ENCODE results near the gene RPL23. TPM values are rescaled to one million over a fixed set of nuclear protein-coding genes. Genes with fewer than 3 reads are reported as not detected.

The RPL23 gene
- total RNA-seq, 1 donor from 2014 or later, result 1,142 TPM

DNA sequence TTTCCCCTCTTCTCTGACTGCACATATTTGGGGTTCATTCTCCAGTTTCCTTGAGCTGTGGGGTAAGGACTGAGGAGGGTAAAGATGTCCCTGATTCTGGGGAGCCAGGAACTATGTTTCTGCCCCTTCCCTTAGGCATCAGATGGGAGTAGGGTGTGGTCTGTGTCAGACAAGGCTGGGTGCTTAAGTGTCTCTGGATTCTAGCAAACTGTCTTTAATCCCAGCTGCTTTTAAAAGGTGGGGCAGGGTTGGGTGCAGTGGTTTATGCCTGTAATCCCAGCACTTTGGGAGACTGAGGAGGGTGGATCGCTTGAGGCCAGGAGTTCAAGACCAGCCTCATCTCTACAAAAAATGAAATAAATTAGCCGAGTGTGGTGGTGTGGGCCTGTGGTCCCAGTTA, 29.3 kb upstream of the RPL23 start:
- Histone ChIP-seq H3K27ac (peak overlapping the region; percentile 55), H3K4me3 (no peak overlapping the region), H3K27me3 (no peaks in the 10 kb centered on the region), H3K9me3 (no peaks in the 10 kb centered on the region), H3K4me1 (peaks cover 74% of the 10 kb centered on the region), H3K36me3 (peaks cover 60% of the 10 kb centered on the region)
- intact Hi-C loops (cut with DNase I), result no loop called here
- TF ChIP-seq, protein P1, sequence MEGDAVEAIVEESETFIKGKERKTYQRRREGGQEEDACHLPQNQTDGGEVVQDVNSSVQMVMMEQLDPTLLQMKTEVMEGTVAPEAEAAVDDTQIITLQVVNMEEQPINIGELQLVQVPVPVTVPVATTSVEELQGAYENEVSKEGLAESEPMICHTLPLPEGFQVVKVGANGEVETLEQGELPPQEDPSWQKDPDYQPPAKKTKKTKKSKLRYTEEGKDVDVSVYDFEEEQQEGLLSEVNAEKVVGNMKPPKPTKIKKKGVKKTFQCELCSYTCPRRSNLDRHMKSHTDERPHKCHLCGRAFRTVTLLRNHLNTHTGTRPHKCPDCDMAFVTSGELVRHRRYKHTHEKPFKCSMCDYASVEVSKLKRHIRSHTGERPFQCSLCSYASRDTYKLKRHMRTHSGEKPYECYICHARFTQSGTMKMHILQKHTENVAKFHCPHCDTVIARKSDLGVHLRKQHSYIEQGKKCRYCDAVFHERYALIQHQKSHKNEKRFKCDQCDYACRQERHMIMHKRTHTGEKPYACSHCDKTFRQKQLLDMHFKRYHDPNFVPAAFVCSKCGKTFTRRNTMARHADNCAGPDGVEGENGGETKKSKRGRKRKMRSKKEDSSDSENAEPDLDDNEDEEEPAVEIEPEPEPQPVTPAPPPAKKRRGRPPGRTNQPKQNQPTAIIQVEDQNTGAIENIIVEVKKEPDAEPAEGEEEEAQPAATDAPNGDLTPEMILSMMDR (IDR thresholded peaks at IDR 0.05), result no peak
- DNase-seq (no peak), ATAC-seq (no peak)

DNA sequence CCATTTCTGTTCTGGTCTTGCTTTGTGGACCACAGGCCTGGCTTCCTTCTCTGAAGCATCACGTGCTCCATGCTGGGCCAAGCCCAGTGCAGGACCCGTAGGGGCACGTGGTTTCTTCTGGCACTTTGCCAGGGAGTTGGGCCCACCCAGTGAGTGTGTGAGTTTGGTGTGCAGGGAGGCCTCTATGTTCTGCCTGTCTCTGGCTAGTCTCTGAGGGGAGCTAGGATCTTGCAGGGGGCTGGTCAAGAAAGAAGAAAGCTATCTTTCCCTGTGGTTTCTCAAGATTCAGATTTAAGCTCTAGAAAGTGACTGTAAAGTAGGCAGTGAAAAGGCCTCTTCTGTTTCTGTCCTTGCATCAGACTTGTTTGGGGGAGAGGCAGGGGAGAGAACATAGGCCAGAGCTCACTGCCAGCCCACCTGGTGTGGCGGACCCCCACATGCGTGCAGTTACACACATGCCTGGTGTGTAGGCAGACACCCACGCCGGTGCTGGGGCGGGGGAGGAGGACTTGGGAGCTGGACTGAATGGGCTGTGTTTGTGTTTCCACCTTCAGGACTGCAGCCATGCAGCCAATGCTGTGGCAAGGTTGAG, 28.2 kb upstream of the RPL23 start:
- H3K27ac ChIP-seq, result peak overlapping the region; percentile 55
- H3K9me3 ChIP-seq, result no peaks in the 10 kb centered on the region
- DNase-seq (no peak), ATAC-seq (peak; percentile 54)
- TF ChIP-seq, protein P1 (IDR thresholded peaks at IDR 0.05), result no peak
- no peak overlapping the region for H3K4me3 ChIP-seq
- peaks cover 84% of the 10 kb centered on the region for H3K4me1 ChIP-seq
- peaks cover 51% of the 10 kb centered on the region for H3K36me3 ChIP-seq
- intact Hi-C loops (cut with DNase I), result no loop called here
- no peaks in the 10 kb centered on the region for H3K27me3 ChIP-seq

DNA sequence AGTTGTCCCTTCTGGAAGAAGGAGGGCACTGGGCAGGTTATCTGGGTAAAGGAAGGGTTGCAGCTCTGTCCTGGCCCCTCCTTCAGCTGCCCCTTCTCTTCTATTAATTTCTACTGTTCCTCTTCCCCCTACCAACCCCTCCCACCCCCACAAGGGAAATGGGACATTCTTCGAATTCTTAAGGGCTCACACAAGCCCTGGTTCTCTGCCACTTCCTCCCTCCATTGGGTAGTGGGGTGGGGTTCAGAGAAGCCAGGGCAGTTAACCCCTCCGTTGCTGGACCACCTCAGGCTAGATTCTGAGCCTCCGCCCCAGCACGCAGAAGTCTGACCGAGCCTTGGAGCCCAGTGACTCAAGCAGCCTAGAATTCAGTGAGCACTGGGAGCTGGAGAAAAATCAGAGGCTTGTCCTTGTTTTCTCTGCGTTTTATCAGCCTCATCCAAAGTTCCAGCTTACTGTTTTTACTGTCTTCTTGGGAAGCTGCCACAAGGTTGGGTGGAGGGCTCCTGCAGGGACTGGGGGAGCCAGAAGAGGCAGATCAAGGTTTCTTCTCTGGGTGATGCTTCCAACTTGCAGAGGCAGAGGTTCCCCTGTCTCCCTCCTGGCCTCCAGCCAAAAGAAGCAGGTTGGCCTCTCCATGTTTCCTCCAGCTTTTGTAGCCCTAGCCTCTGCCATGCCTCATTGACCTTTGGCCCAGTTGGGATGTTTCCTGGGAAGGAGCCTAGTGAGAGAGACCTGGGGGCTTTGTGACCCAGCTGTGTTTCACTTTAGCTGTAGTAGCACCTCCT, 26.6 kb upstream of the RPL23 start:
- DNase-seq (no peak), ATAC-seq (peak; percentile 79)
- no peaks in the 10 kb centered on the region for H3K9me3 ChIP-seq
- peak overlapping the region; percentile 21 for H3K4me3 ChIP-seq
- TF ChIP-seq, protein P1 (IDR thresholded peaks at IDR 0.05), result no peak
- H3K36me3 ChIP-seq, result peaks cover 38% of the 10 kb centered on the region
- H3K27ac ChIP-seq, result peak overlapping the region; percentile 55
- peaks cover 86% of the 10 kb centered on the region for H3K4me1 ChIP-seq
- H3K27me3 ChIP-seq, result no peaks in the 10 kb centered on the region
- intact Hi-C loops (cut with DNase I), result no loop called here

DNA sequence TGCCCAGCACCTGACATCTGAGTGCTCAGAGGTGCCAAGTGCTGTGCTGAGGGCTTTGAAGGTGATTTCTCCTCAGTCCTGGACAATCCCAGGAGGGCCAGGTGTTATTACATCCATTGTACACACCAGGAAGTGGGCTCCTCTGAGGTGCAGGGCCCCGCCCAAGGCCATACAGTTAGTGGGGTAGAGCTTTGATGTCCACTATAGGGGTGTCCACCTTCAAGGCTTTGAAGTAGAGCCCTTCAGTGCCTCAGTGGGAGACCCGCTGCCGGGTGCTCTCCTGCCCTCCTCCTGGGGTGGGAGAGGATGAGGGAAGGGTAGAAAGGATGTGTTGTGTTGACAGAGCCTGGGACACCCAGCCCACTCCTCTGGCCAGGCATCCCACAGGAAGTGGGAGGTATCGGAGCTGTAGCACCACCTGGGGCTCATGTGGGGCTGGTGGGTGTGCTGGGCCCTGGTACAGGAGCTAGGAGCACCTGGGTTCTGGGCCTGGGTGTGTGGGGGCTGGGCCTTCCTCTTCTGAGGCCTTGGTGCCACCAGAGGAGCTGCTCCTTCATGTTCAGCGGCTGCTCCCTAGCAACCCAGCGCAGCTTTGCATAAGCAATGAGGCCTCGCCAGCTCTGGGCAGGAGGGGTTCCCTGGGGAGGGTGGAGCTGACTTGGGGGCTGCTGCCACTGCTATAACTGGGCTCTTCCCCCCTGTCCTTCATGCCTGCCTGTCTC, 23.8 kb upstream of the RPL23 start:
- H3K4me1 ChIP-seq, result peaks cover 86% of the 10 kb centered on the region
- ATAC-seq (peak; percentile 1), DNase-seq (no peak)
- no peak overlapping the region for H3K4me3 ChIP-seq
- TF ChIP-seq, protein P1 (IDR thresholded peaks at IDR 0.05), result no peak
- intact Hi-C loops (cut with DNase I), result no loop called here
- H3K9me3 ChIP-seq, result no peaks in the 10 kb centered on the region
- peak overlapping the region; percentile 51 for H3K27ac ChIP-seq
- H3K36me3 ChIP-seq, result peaks cover 34% of the 10 kb centered on the region
- H3K27me3 ChIP-seq, result no peaks in the 10 kb centered on the region

DNA sequence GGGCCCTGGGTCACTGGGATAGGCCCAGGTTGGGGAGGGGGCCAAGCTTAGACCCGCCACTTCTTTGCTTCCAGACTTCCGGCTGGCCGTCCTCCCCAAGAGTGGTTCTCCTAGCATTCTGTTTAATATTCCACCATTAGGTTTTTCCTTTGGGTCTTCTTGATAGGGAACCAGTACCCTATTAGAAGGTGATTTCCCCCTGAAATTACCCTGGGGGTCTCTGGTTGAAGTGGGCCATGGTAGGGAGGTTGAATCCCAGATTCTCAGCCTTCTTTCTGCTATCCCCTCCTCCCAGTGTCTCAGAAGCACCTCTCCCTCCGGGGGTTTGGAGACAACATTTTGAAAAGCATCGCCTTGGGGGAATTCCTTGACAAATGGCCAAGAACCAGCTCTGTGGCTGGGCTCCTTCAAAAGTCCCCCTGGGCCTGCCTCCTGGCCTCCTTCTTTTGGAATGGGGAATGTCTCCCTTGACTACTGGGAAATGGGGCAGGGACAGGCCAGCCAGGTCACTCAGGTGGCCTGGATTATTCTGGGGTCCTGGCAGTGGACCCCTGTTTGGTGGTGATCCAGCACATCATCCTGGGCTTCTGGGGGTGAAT, 22.1 kb upstream of the RPL23 start:
- DNase-seq (no peak), ATAC-seq (no peak)
- TF ChIP-seq, protein P1 (IDR thresholded peaks at IDR 0.05), result no peak
- peak overlapping the region; percentile 36 for H3K27ac ChIP-seq
- H3K36me3 ChIP-seq, result peaks cover 25% of the 10 kb centered on the region
- H3K9me3 ChIP-seq, result no peaks in the 10 kb centered on the region
- H3K4me1 ChIP-seq, result peaks cover 79% of the 10 kb centered on the region
- no peaks in the 10 kb centered on the region for H3K27me3 ChIP-seq
- no peak overlapping the region for H3K4me3 ChIP-seq
- intact Hi-C loops (cut with DNase I), result no loop called here

Data from upper lobe of right lung (tissue), 1 donor.